Fibroblast of lung (primary cell): Measurements from ENCODE around the gene POMZP3.
"Not testable (repeated sequence)": the region's sequence is repeated elsewhere in the genome, so short reads cannot be mapped to it uniquely, and the experiment has no call there.

ENCODE experiments used
- EZH2 ChIP-seq: IDR thresholded peaks from 2 replicates; pipeline ENCODE4 v1.5.1; 2012; ENCODE audit warnings: low read length, control low read depth, mild to moderate bottlenecking; ENCODE audit errors: missing control alignments
- TF ChIP-seq, protein P1 (sequence below), 2 donors: IDR thresholded peaks in 1 of 2; conservative IDR thresholded peaks in 1 of 2; 1 replicate in 1 of 2; 2 replicates in 1 of 2; pipeline ENCODE4 v1.5.1; 2011 to 2012; ENCODE audit warnings: low read length in 2 of 2, control low read depth in 1 of 2, inconsistent platforms in 1 of 2, low read depth in 1 of 2, mild to moderate bottlenecking in 1 of 2

- TF ChIP-seq, protein P1, sequence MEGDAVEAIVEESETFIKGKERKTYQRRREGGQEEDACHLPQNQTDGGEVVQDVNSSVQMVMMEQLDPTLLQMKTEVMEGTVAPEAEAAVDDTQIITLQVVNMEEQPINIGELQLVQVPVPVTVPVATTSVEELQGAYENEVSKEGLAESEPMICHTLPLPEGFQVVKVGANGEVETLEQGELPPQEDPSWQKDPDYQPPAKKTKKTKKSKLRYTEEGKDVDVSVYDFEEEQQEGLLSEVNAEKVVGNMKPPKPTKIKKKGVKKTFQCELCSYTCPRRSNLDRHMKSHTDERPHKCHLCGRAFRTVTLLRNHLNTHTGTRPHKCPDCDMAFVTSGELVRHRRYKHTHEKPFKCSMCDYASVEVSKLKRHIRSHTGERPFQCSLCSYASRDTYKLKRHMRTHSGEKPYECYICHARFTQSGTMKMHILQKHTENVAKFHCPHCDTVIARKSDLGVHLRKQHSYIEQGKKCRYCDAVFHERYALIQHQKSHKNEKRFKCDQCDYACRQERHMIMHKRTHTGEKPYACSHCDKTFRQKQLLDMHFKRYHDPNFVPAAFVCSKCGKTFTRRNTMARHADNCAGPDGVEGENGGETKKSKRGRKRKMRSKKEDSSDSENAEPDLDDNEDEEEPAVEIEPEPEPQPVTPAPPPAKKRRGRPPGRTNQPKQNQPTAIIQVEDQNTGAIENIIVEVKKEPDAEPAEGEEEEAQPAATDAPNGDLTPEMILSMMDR (conservative IDR thresholded peaks at IDR 0.05 in 1 of 2, IDR thresholded peaks at IDR 0.05 in 1 of 2; ENCODE audit: low read depth in 1 of 2, low read length in 2 of 2): peak in 1 of 2 donors; percentile 26
- TF ChIP-seq EZH2: not testable (repeated sequence)
Measured at GRCh38 chr7:76613783-76614182, 13.3 kb downstream of the POMZP3 start.
